H9 (cell line): Measurements from ENCODE around the gene TSPAN13. TPM values are rescaled to one million over a fixed set of nuclear protein-coding genes. Genes with fewer than 3 reads are reported as not detected.

Source experiments
- DNase-seq: peaks from one replicate; pipeline ENCODE4 v3.0.0-alpha.2; 2017
- H2AFZ ChIP-seq: one replicate; pipeline ENCODE4 v1.6.1; 2013; ENCODE audit warnings: mild to moderate bottlenecking, low read length, control low read depth, moderate library complexity
- H2AK5ac ChIP-seq: 2 replicates; pipeline ENCODE4 v1.6.1; 2013; ENCODE audit warnings: low read length, control low read depth, mixed read lengths; ENCODE audit not compliant: insufficient read length
- H2BK120ac ChIP-seq: one replicate; pipeline ENCODE4 v1.6.1; 2013; ENCODE audit warnings: low read depth, mild to moderate bottlenecking, low read length, control low read depth, inconsistent platforms; ENCODE audit not compliant: poor library complexity, severe bottlenecking
- H2BK12ac ChIP-seq: 2 replicates; pipeline ENCODE4 v1.6.1; 2013; ENCODE audit warnings: low read length, control low read depth, mixed read lengths, low read depth; ENCODE audit not compliant: insufficient read length
- H2BK15ac ChIP-seq: 2 replicates; pipeline ENCODE4 v1.6.1; 2013; ENCODE audit warnings: low read depth, low read length, control low read depth
- H2BK20ac ChIP-seq: one replicate; pipeline ENCODE4 v1.6.1; 2013; ENCODE audit warnings: low read depth, mild to moderate bottlenecking, low read length, control low read depth, inconsistent platforms; ENCODE audit not compliant: poor library complexity, severe bottlenecking
- H2BK5ac ChIP-seq: 2 replicates; pipeline ENCODE4 v1.6.1; 2013; ENCODE audit warnings: low read length, control low read depth, mixed read lengths; ENCODE audit not compliant: insufficient read length
- H3K14ac ChIP-seq: 2 replicates; pipeline ENCODE4 v1.6.1; 2013; ENCODE audit warnings: low read length, control low read depth; ENCODE audit not compliant: insufficient read depth
- H3K18ac ChIP-seq: 2 replicates; pipeline ENCODE4 v1.6.1; 2013; ENCODE audit warnings: low read depth, mild to moderate bottlenecking, mixed read lengths, low read length, control low read depth; ENCODE audit not compliant: insufficient read length
- H3K23ac ChIP-seq: 2 replicates; pipeline ENCODE4 v1.6.1; 2013; ENCODE audit warnings: low read length, control low read depth, mixed read lengths, low read depth; ENCODE audit not compliant: insufficient read length
- H3K23me2 ChIP-seq: 2 replicates; pipeline ENCODE4 v1.6.1; 2013; ENCODE audit warnings: low read depth, mild to moderate bottlenecking, mixed read lengths, low read length, control low read depth; ENCODE audit not compliant: insufficient read length, poor library complexity, severe bottlenecking
- H3K27ac ChIP-seq: 2 replicates; pipeline ENCODE4 v1.5.1; 2013; ENCODE audit warnings: low read length, control low read depth, mixed read lengths, low read depth; ENCODE audit not compliant: insufficient read length
- H3K27me3 ChIP-seq: 2 replicates; pipeline ENCODE4 v1.6.1; 2013; ENCODE audit warnings: low read length, control low read depth, inconsistent platforms; ENCODE audit not compliant: insufficient read depth
- H3K4ac ChIP-seq: 2 replicates; pipeline ENCODE4 v1.6.1; 2013; ENCODE audit warnings: low read depth, mild to moderate bottlenecking, control low read depth, inconsistent platforms, low read length, moderate library complexity
- H3K4me1 ChIP-seq: 2 replicates; pipeline ENCODE4 v1.6.1; 2013; ENCODE audit warnings: low read length, control low read depth, inconsistent platforms; ENCODE audit not compliant: insufficient read depth
- H3K4me2 ChIP-seq: 2 replicates; pipeline ENCODE4 v1.6.1; 2013; ENCODE audit warnings: low read length, control low read depth, mixed read lengths; ENCODE audit not compliant: insufficient read length, insufficient read depth
- H3K56ac ChIP-seq: 2 replicates; pipeline ENCODE4 v1.6.1; 2013; ENCODE audit warnings: low read depth, mild to moderate bottlenecking, mixed read lengths, low read length, control low read depth; ENCODE audit not compliant: insufficient read length
- H3K79me1 ChIP-seq: 2 replicates; pipeline ENCODE4 v1.6.1; 2013; ENCODE audit warnings: low read depth, mild to moderate bottlenecking, moderate library complexity, low read length, control low read depth, inconsistent platforms; ENCODE audit not compliant: insufficient read depth, poor library complexity, severe bottlenecking
- H3K79me2 ChIP-seq: 2 replicates; pipeline ENCODE4 v1.6.1; 2013; ENCODE audit warnings: low read length, control low read depth, inconsistent platforms; ENCODE audit not compliant: insufficient read depth
- H3K9ac ChIP-seq: 2 replicates; pipeline ENCODE4 v1.6.1; 2013; ENCODE audit warnings: low read length, control low read depth, mixed read lengths; ENCODE audit not compliant: insufficient read length; ENCODE audit errors: extremely low read depth
- H3K9me3 ChIP-seq: one replicate; pipeline ENCODE4 v1.6.1; 2013; ENCODE audit warnings: low read depth, low read length, inconsistent platforms; ENCODE audit not compliant: control insufficient read depth
- H3T11ph ChIP-seq: one replicate; pipeline ENCODE4 v1.6.1; 2013; ENCODE audit warnings: mild to moderate bottlenecking, low read length, control low read depth, inconsistent platforms
- H4K20me1 ChIP-seq: one replicate; pipeline ENCODE4 v1.6.1; 2013; ENCODE audit not compliant: control insufficient read depth, insufficient read length, insufficient read depth
- H4K5ac ChIP-seq: 2 replicates; pipeline ENCODE4 v1.6.1; 2013; ENCODE audit warnings: low read depth, mild to moderate bottlenecking, mixed read lengths, low read length, control low read depth; ENCODE audit not compliant: insufficient read length
- H4K8ac ChIP-seq: replicated peaks from 2 replicates; pipeline ENCODE4 v1.6.1; 2013; ENCODE audit warnings: low read length, control low read depth, mixed read lengths, low read depth; ENCODE audit not compliant: insufficient read length
- H4K91ac ChIP-seq: 2 replicates; pipeline ENCODE4 v1.6.1; 2013; ENCODE audit warnings: low read depth, mild to moderate bottlenecking, moderate library complexity, mixed read lengths, low read length, control low read depth; ENCODE audit not compliant: insufficient read length
- H3K27ac Mint-ChIP-seq, 3 experiments: 2 replicates in 2 of 3; 3 replicates in 1 of 3; pipeline ENCODE4 v1.8.0; 2020 to 2021; ENCODE audit warnings: mixed read lengths in 3 of 3, mild to moderate bottlenecking in 1 of 3, moderate library complexity in 1 of 3
- H3K27me3 Mint-ChIP-seq: 2 replicates; pipeline ENCODE4 v1.8.0; 2021; ENCODE audit warnings: low read depth, mild to moderate bottlenecking, moderate library complexity, mixed read lengths
- H3K36me3 Mint-ChIP-seq, 3 experiments: 2 replicates in 2 of 3; 3 replicates in 1 of 3; pipeline ENCODE4 v1.8.0; 2020 to 2021; ENCODE audit warnings: low read depth in 3 of 3, mixed read lengths in 3 of 3; ENCODE audit not compliant: insufficient read depth in 1 of 3
- H3K4me1 Mint-ChIP-seq, 2 experiments: 2 replicates each; pipeline ENCODE4 v1.8.0; 2020; ENCODE audit warnings: mixed read lengths in 2 of 2
- H3K4me3 Mint-ChIP-seq, 2 experiments: 2 replicates in 1 of 2; 3 replicates in 1 of 2; pipeline ENCODE4 v1.8.0; 2020 to 2021; ENCODE audit warnings: mild to moderate bottlenecking in 2 of 2, mixed read lengths in 2 of 2, moderate library complexity in 1 of 2
- H3K9me3 Mint-ChIP-seq, 2 experiments: 2 replicates in 1 of 2; 3 replicates in 1 of 2; pipeline ENCODE4 v1.8.0; 2020; ENCODE audit warnings: mild to moderate bottlenecking in 2 of 2, mixed read lengths in 2 of 2, moderate library complexity in 1 of 2
- CTCF ChIP-seq: fragments of 200-600 bp; sonication (generic); conservative IDR thresholded peaks from 3 replicates; pipeline ENCODE4 v1.8.0; 2021; ENCODE audit warnings: antibody characterized with exemption, mild to moderate bottlenecking
- WGBS: extraction: QIAGEN DNeasy Blood & Tissue Kit; methylation state at CpG from one replicate; pipeline ENCODE4 v1.1.7; 2013; ENCODE audit warnings: missing lambda C conversion rate, low lambda C conversion rate, mixed read lengths; ENCODE audit not compliant: insufficient read length; ENCODE audit errors: extremely low coverage; 5-methylcytosine and 5-hydroxymethylcytosine counted together
- total RNA-seq: library from RNA; stranded (reverse); gene quantifications from 2 replicates; pipeline ENCODE4 v1.2.1, GENCODE V29; 2021

TSPAN13 gene
- total RNA-seq, 1 experiment from 2014 or later, result 18.7 TPM

DNA sequence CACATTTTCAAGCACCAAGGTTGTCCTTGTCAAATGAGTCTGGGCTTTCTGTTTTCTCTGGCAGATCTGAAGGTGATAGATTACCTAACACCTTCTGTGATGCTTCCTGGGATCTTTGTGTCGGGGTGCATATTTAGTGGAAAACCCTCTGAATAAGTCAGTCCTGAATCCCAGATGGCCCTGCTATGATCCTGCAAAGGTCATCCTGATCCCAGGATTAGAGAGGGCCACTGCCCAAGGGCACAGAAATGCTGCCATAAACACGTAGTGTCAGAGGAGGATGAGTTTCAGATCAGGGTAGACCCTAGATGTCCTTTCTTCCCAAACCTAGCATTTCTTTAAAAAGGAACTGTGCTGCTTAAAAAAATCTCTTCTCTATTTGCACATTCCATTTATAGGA, 32.3 kb downstream of the TSPAN13 start:
- no peak overlapping the region for H3K4me3 Mint-ChIP-seq
- Histone ChIP-seq H3K9ac (no peak overlapping the region), H3K18ac (no peak overlapping the region), H3K23ac (no peak overlapping the region), H2BK120ac (no peak overlapping the region), H3K4me1 (no peaks in the 10 kb centered on the region), H3K14ac (no peak overlapping the region), H2AFZ (no peak overlapping the region), H3K4me2 (no peak overlapping the region), H4K5ac (no peak overlapping the region), H3K79me1 (no peaks in the 10 kb centered on the region), H2AK5ac (no peak overlapping the region), H3K4ac (no peak overlapping the region), H3K27ac (no peak overlapping the region), H2BK12ac (no peak overlapping the region), H4K8ac (no peak overlapping the region), H3T11ph (no peak overlapping the region), H4K20me1 (no peaks in the 10 kb centered on the region), H4K91ac (no peak overlapping the region), H2BK5ac (no peak overlapping the region), H3K9me3 (no peaks in the 10 kb centered on the region), H3K23me2 (no peaks in the 10 kb centered on the region), H3K27me3 (no peaks in the 10 kb centered on the region), H3K79me2 (no peaks in the 10 kb centered on the region), H2BK15ac (no peak overlapping the region), H3K56ac (no peak overlapping the region), H2BK20ac (no peak overlapping the region)
- H3K36me3 Mint-ChIP-seq, result peaks cover 0 to 5% (median 0%) of the 10 kb centered on the region in 3 experiments; a peak in 2 of 7 replicates
- DNase-seq, result no peak
- no peaks in the 10 kb centered on the region for H3K9me3 Mint-ChIP-seq
- no CpG with 5 or more reads among the region's 2 CpGs for WGBS
- no peak overlapping the region for H3K27ac Mint-ChIP-seq
- no peak for TF ChIP-seq CTCF
- H3K4me1 Mint-ChIP-seq, result no peaks in the 10 kb centered on the region
- no peaks in the 10 kb centered on the region for H3K27me3 Mint-ChIP-seq
